A673 (cell line): Measurements from ENCODE around the gene BCAM.

Experiments used
- CTCF ChIP-seq: fragments of 300-800, 200-600 bp; sonication (generic); conservative IDR thresholded peaks from 2 replicates; pipeline ENCODE4 v1.5.1; 2017; ENCODE audit warnings: low read depth, mild to moderate bottlenecking, antibody characterized with exemption, low read length, moderate library complexity, mixed read lengths
- EZH2 ChIP-seq: fragments of 200-600 bp; sonication (generic); IDR thresholded peaks from 2 replicates; pipeline ENCODE4 v1.6.1; 2017; ENCODE audit warnings: borderline replicate concordance, low read depth, mild to moderate bottlenecking, mixed read lengths, antibody characterized with exemption, low read length; ENCODE audit not compliant: poor library complexity, severe bottlenecking

DNA sequence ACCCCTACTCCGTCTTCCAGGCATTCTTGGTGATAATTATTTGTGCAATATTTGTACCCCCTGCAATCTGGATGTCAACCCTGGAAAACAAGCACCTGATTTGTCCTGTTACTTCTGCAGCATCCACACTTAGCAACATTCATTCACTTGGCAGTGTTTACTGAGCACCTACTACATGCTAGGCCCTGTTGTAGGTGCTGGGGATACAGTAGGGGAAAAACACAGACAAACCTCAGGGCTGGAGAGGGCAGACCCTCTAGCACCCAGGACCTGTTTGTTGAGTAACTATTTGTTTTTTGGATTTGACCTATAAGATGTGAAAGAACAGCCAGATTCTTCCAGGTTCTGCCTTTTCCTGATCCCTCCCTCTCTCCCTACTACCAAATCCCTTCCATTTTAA, 46.7 kb downstream of the BCAM start:
- no peak for TF ChIP-seq CTCF
- TF ChIP-seq EZH2, result no peak
